Measurements from ENCODE around the gene RGS3. TPM values are rescaled to one million over a fixed set of nuclear protein-coding genes. Genes with fewer than 3 reads are reported as not detected.
A peak's percentile ranks its signal among the peaks of the same experiment; 100 is the strongest.

RGS3 gene
- total RNA-seq, 4 donors from 2014 or later = 16.2 to 75.6 (median 54.9) TPM

DNA sequence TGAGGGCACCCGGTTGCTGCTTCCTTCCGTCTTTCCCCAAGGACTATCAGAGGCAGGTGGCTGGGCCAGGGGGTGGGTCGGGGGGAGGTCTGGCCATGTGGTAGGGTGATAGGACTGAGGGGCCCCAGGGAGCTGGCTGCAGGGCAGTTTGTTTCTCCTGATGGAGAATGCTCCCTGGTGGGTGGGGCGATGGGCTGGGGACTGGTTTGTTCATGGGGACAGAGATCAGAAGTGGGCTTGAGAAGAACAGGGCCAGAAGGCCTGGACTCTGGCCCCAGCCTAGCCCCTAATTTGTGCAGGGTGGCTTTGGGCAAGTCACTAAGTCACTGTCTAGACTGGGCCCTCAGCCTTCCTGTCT is 117.4 kb downstream of the RGS3 start:
- TF ChIP-seq CTCF (IDR thresholded peaks at IDR 0.05) (no peak), POLR2A (IDR thresholded peaks at IDR 0.05) (no peak)
- Histone ChIP-seq H3K27ac (peak overlapping the region; percentile 41 to 60), H3K9me3 (no peaks in the 10 kb centered on the region), H3K36me3 (no peaks in the 10 kb centered on the region), H3K27me3 (no peaks in the 10 kb centered on the region), H3K4me3 (no peak overlapping the region), H3K4me1 (peaks cover 0 to 8% of the 10 kb centered on the region in 2 donors)
- intact Hi-C loops (cut with DNase I; ENCODE audit: low total_unique reads) = no loop called here
- no peak for DNase-seq

DNA sequence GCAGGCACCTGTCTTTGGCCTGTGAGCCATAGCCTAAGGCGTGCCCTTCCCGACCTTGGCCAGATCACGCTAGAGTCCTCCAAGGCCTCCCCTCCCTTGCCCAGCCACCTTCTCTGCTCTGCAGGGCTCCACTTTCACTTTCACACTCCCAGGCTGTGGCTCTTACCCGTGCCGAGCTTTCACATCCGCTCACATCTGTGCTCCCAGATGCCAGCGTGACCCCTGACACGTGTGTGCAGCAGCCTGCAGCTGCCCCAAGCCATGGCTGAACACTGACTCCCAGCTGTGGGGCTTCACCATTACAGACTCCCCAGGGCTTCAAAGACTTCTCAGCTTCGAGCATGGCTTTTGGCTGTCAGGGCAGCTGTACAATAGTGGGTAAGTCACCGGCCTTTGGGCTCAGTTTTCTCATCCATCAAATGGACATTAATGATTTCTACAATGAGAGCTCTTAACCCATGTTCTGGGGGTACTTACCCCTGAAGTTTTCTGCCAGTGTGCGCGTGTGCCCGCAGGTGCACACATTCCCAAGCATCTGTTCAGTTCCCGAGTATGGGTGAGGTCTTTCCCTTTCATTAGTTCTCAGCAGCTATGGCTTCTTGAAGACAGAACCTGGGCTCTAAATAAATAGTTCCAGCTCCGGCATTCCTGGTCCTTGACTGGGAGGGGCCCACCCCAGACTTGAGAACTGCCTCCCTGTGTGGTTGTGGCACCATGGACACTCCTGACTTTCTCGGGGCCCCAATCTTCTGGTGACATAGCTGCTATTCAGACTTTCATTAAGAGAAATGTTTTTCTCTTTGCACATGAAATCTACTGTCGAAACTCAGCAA is 118.6 kb downstream of the RGS3 start:
- Histone ChIP-seq H3K4me1 (peaks cover 0 to 10% of the 10 kb centered on the region in 2 donors), H3K27ac (peak overlapping the region; percentile 41 to 60), H3K4me3 (no peak overlapping the region), H3K27me3 (no peaks in the 10 kb centered on the region), H3K36me3 (no peaks in the 10 kb centered on the region), H3K9me3 (no peaks in the 10 kb centered on the region)
- intact Hi-C loops (cut with DNase I; ENCODE audit: low total_unique reads) = no loop called here
- TF ChIP-seq POLR2A (IDR thresholded peaks at IDR 0.05) (no peak), CTCF (IDR thresholded peaks at IDR 0.05) (peak in 3 of 4 experiments; percentile 20 to 48 (median 23))
- peak; percentile 61 to 66 for DNase-seq

GRCh38 chr9:113582698-113583200 is 119.2 kb downstream of the RGS3 start:
- Histone ChIP-seq H3K4me1 (peaks cover 0 to 12% of the 10 kb centered on the region in 2 donors), H3K36me3 (no peaks in the 10 kb centered on the region), H3K9me3 (no peaks in the 10 kb centered on the region), H3K27ac (no peak overlapping the region), H3K27me3 (no peaks in the 10 kb centered on the region), H3K4me3 (no peak overlapping the region)
- DNase-seq = no peak
- intact Hi-C loops (cut with DNase I; ENCODE audit: low total_unique reads) = no loop called here
- TF ChIP-seq POLR2A (IDR thresholded peaks at IDR 0.05) (no peak), CTCF (IDR thresholded peaks at IDR 0.05) (no peak)

- peaks cover 0 to 12% of the 10 kb centered on the region in 2 donors for H3K4me1 ChIP-seq
- no peaks in the 10 kb centered on the region for H3K9me3 ChIP-seq
- no peaks in the 10 kb centered on the region for H3K27me3 ChIP-seq
- no peaks in the 10 kb centered on the region for H3K36me3 ChIP-seq
- no peak overlapping the region for H3K4me3 ChIP-seq
- no peak for DNase-seq
- intact Hi-C loops (cut with DNase I; ENCODE audit: low total_unique reads) = no loop called here
- no peak overlapping the region for H3K27ac ChIP-seq
- TF ChIP-seq POLR2A (IDR thresholded peaks at IDR 0.05) (no peak), CTCF (IDR thresholded peaks at IDR 0.05) (no peak)
Measured at GRCh38 chr9:113583511-113584427, 120.2 kb downstream of the RGS3 start.
